CD4-positive, alpha-beta T cell treated with Interferon gamma for 1 hour (primary cell): ENCODE results near the gene RPL13A.
"Not testable (repeated sequence)": the region's sequence is repeated elsewhere in the genome, so short reads cannot be mapped to it uniquely, and the experiment has no call there.

Experiments
- DNase-seq: peaks from one replicate; pipeline ENCODE4 v3.0.0-alpha.2; 2020

Gene RPL13A

GRCh38 chr19:49487277-49488045 is at the start of gene RPL13A:
TSS of gene RPL13A (plus strand) at chr19:49487608. CDS start at chr19:49487630, 22 bp downstream.
- DNase-seq = peak; percentile 99

- DNase-seq = no peak
Observed at GRCh38 chr19:49438261-49438660, 49.1 kb upstream of the RPL13A start.

GRCh38 chr19:49439836-49440235 is 47.6 kb upstream of the RPL13A start:
- no peak for DNase-seq

- no peak for DNase-seq
Observed at GRCh38 chr19:49440439-49441209, 46.8 kb upstream of the RPL13A start.

- peak; percentile 39 for DNase-seq
Observed at GRCh38 chr19:49441210-49441959, 46.0 kb upstream of the RPL13A start, which contains the start of gene SLC17A7. TSS of gene SLC17A7 (minus strand) at chr19:49441527. CDS start at chr19:49441379, 148 bp downstream.

- no peak for DNase-seq
Observed at GRCh38 chr19:49441960-49442350, 45.5 kb upstream of the RPL13A start.

- DNase-seq = no peak
Observed at GRCh38 chr19:49442354-49442753, 45.1 kb upstream of the RPL13A start.

GRCh38 chr19:49442771-49443365 is 44.5 kb upstream of the RPL13A start:
- DNase-seq = peak; percentile 42

GRCh38 chr19:49443366-49444099 is 43.9 kb upstream of the RPL13A start:
- peak; percentile 92 for DNase-seq

GRCh38 chr19:49444100-49444700 is 43.2 kb upstream of the RPL13A start:
- DNase-seq = not testable (repeated sequence)

- no peak for DNase-seq
Observed at GRCh38 chr19:49445997-49446396, 41.4 kb upstream of the RPL13A start.

- DNase-seq = no peak
Observed at GRCh38 chr19:49447485-49448431, 39.6 kb upstream of the RPL13A start.

- no peak for DNase-seq
Observed at GRCh38 chr19:49448432-49448786, 39.0 kb upstream of the RPL13A start.

- DNase-seq = no peak
Observed at GRCh38 chr19:49450405-49450804, 37.0 kb upstream of the RPL13A start.

GRCh38 chr19:49451430-49452181 is 35.8 kb upstream of the RPL13A start, which contains the start of gene PIH1D1:
TSS of gene PIH1D1 (minus strand) at chr19:49451814. CDS start at chr19:49451574, 240 bp downstream.
- DNase-seq = peak; percentile 97

- peak; percentile 98 for DNase-seq
Observed at GRCh38 chr19:49453013-49453756, 34.2 kb upstream of the RPL13A start, which contains the start of gene ALDH16A1. TSS of gene ALDH16A1 (plus strand) at chr19:49453225. CDS start at chr19:49453332, 107 bp downstream.

- DNase-seq = peak; percentile 43
Observed at GRCh38 chr19:49453757-49454240, 33.6 kb upstream of the RPL13A start.

- DNase-seq = no peak
Observed at GRCh38 chr19:49455773-49456172, 31.6 kb upstream of the RPL13A start.

GRCh38 chr19:49456326-49456725 is 31.1 kb upstream of the RPL13A start:
- DNase-seq = no peak
